K562 (cell line): ENCODE data around the gene MYOG. TPM values are rescaled to one million over a fixed set of nuclear protein-coding genes. Genes with fewer than 3 reads are reported as not detected.

Experiments used
- ATAC-seq: fragments of 200-7000 bp; cut with Tn5 transposase; 3 replicates; pipeline ENCODE4 v1.9.1; 2020; ENCODE audit warnings: moderate library complexity
- BruUV-seq: library from RNA; stranded (reverse); fragments of 400-500 nt; replicated peaks from 2 replicates; lab custom pipeline; 2021; lab: Mats Ljungman, UMichigan
- CTCF ChIA-PET: fragments of 300-600 bp; formaldehyde crosslinking; extraction: SDS; loops from one replicate; lab custom pipeline; 2021; ENCODE audit warnings: low intra/inter-chr PET ratio; lab: Yijun Ruan, JAX
- POLR2A ChIA-PET: fragments of 300-600, 350-650 bp; sonication (Branson Sonifier 250); formaldehyde crosslinking; extraction: SDS; loops from one replicate; lab custom pipeline; 2021; ENCODE audit warnings: antibody characterized with exemption, inconsistent platforms; lab: Yijun Ruan, JAX
- DNase-seq, 4 experiments: peaks; one replicate each; pipeline versions ENCODE4 v3.0.0 to v3.0.0-alpha.2; 2011 to 2018; ENCODE audit warnings: low spot score in 3 of 4, mixed read lengths in 3 of 4; ENCODE audit errors: extremely low read depth in 1 of 4
- FAIRE-seq: peaks from 2 replicates; lab custom pipeline; 2011; peaks lifted over from hg19 to GRCh38; lab: Jason Lieb, UNC
- H2AFZ ChIP-seq: 2 replicates; pipeline ENCODE4 v1.6.0; 2011; ENCODE audit warnings: low read depth, low read length, control low read depth, inconsistent platforms
- H3K27ac ChIP-seq: fragments of 200-600 bp; 3 replicates; pipeline ENCODE4 v1.8.0; 2011; ENCODE audit warnings: low read depth, mild to moderate bottlenecking, control low read depth, inconsistent platforms, low read length, moderate library complexity, mixed read lengths; ENCODE audit errors: extremely low read depth
- H3K27me3 ChIP-seq, 2 experiments: fragments of 300-600 bp in 1 of 2; 2 replicates in 1 of 2; 3 replicates in 1 of 2; pipeline versions ENCODE4 v1.6.0 to v1.8.0; 2011; ENCODE audit warnings: inconsistent platforms in 2 of 2, low read length in 2 of 2, mild to moderate bottlenecking in 1 of 2, mixed read lengths in 1 of 2, moderate library complexity in 1 of 2; ENCODE audit not compliant: control insufficient read depth in 2 of 2, insufficient read depth in 2 of 2
- H3K36me3 ChIP-seq: fragments of 300-600 bp; 3 replicates; pipeline ENCODE4 v1.8.0; 2011; ENCODE audit warnings: mild to moderate bottlenecking, low read length, inconsistent platforms; ENCODE audit not compliant: control insufficient read depth, insufficient read depth
- H3K4me1 ChIP-seq, 2 experiments: fragments of 200-600 bp in 1 of 2; replicated peaks in 1 of 2; 2 replicates in 1 of 2; 3 replicates in 1 of 2; pipeline versions ENCODE4 v1.5.1 to v1.8.0; 2011; ENCODE audit warnings: inconsistent platforms in 2 of 2, low read length in 2 of 2, mild to moderate bottlenecking in 1 of 2, mixed read lengths in 1 of 2, moderate library complexity in 1 of 2; ENCODE audit not compliant: control insufficient read depth in 2 of 2, insufficient read depth in 2 of 2
- H3K4me2 ChIP-seq: 2 replicates; pipeline ENCODE4 v1.6.1; 2011; ENCODE audit warnings: low read length, control low read depth, inconsistent platforms, mixed read lengths; ENCODE audit not compliant: insufficient read depth
- H3K4me3 ChIP-seq: fragments of 200-600 bp; sonication (generic), shearing (Covaris generic); 2 replicates; pipeline ENCODE4 v1.5.1; 2016; ENCODE audit warnings: control low read depth, inconsistent platforms
- H3K79me2 ChIP-seq: fragments of 200-600 bp; 3 replicates; pipeline ENCODE4 v1.8.0; 2011; ENCODE audit warnings: low read length, inconsistent platforms; ENCODE audit not compliant: control insufficient read depth, insufficient read depth
- H3K9ac ChIP-seq, 2 experiments: 2 replicates each; pipeline versions ENCODE4 v1.6.0 to v1.6.1; 2011; ENCODE audit warnings: low read depth in 2 of 2, low read length in 2 of 2, control low read depth in 1 of 2, inconsistent platforms in 1 of 2, mild to moderate bottlenecking in 1 of 2, mixed read lengths in 1 of 2; ENCODE audit not compliant: insufficient read depth in 1 of 2
- H3K9me1 ChIP-seq: one replicate; pipeline ENCODE4 v1.6.0; 2011; ENCODE audit warnings: inconsistent platforms, mild to moderate bottlenecking, low read length, moderate library complexity; ENCODE audit not compliant: control insufficient read depth, insufficient read depth
- H3K9me3 ChIP-seq: replicated peaks from 2 replicates; pipeline ENCODE4 v1.5.1; 2011; ENCODE audit warnings: low read depth, low read length, inconsistent platforms; ENCODE audit not compliant: control insufficient read depth, insufficient read depth
- H4K20me1 ChIP-seq: replicated peaks from 2 replicates; pipeline ENCODE4 v1.6.1; 2011; ENCODE audit warnings: low read length, inconsistent platforms, mixed read lengths; ENCODE audit not compliant: control insufficient read depth, insufficient read depth
- CEBPB ChIP-seq: fragments of 450-650 bp; IDR thresholded peaks from 2 replicates; pipeline ENCODE4 v1.6.1; 2016; ENCODE audit warnings: missing genetic modification characterization, missing compliant biosample characterization
- ELF4 ChIP-seq: fragments of 450-650 bp; formaldehyde crosslinking; IDR thresholded peaks from 2 replicates; pipeline ENCODE4 v1.4.0; 2022; ENCODE audit warnings: missing genetic modification characterization
- GTF2A2 ChIP-seq: IDR thresholded peaks from 2 replicates; pipeline ENCODE4 v1.6.1; 2016; ENCODE audit warnings: mild to moderate bottlenecking, missing genetic modification characterization, missing compliant biosample characterization
- HMG20B ChIP-seq: fragments of 250-450 bp; sonication (Bioruptor Pico); IDR thresholded peaks from 2 replicates; pipeline ENCODE4 v1.5.0; 2021; ENCODE audit warnings: mild to moderate bottlenecking
- ILK ChIP-seq: fragments of 450-650 bp; IDR thresholded peaks from 2 replicates; pipeline ENCODE4 v1.6.1; 2016; ENCODE audit warnings: missing genetic modification characterization, low read depth, mild to moderate bottlenecking, missing compliant biosample characterization, moderate library complexity, borderline replicate concordance
- NELFE ChIP-seq: IDR thresholded peaks from 2 replicates; pipeline ENCODE4 v1.6.1; 2011; ENCODE audit warnings: mild to moderate bottlenecking; ENCODE audit not compliant: insufficient read depth, insufficient read length
- TAF1 ChIP-seq: IDR thresholded peaks from 2 replicates; pipeline ENCODE4 v1.6.1; 2011; ENCODE audit warnings: mild to moderate bottlenecking, low read length, moderate library complexity; ENCODE audit not compliant: insufficient read depth, control insufficient read depth, severe bottlenecking; ENCODE audit errors: extremely low read depth
- UBTF ChIP-seq, 2 experiments: IDR thresholded peaks; 2 replicates each; pipeline ENCODE4 v1.6.1; 2012; ENCODE audit warnings: improper control_type of control experiment in 2 of 2, low read depth in 2 of 2, low read length in 2 of 2, borderline replicate concordance in 1 of 2
- ZFP91 ChIP-seq: sonication (generic); formaldehyde crosslinking; IDR thresholded peaks from 2 replicates; pipeline ENCODE4 v1.8.0; 2022; ENCODE audit warnings: mild to moderate bottlenecking, missing genetic modification reagents
- ZNF79 ChIP-seq: fragments of 250-450 bp; sonication (Bioruptor Pico); IDR thresholded peaks from 2 replicates; pipeline ENCODE4 v1.4.0; 2020; ENCODE audit warnings: low read depth, mild to moderate bottlenecking, moderate library complexity
- WGBS: fragments of 100-300 bp; shearing (Covaris generic); methylation state at CpG from one replicate; pipeline ENCODE4 v1.1.6; 2016; ENCODE audit warnings: low coverage, mixed read lengths; ENCODE audit not compliant: insufficient coverage; ENCODE audit errors: missing lambda C conversion rate; 5-methylcytosine and 5-hydroxymethylcytosine counted together
- in situ Hi-C: fragments of 300-500 bp; cut with MboI; formaldehyde crosslinking; loops from 4 replicates; pipeline ENCODE4 v1.15.0; 2018; ENCODE audit warnings: inconsistent platforms, mixed read lengths
- intact Hi-C: fragments of 100-400 bp; cut with micrococcal nuclease; formaldehyde crosslinking; loops from 2 replicates; pipeline ENCODE4 v1.14.2; 2022
- polyA plus RNA-seq, 8 experiments: library from polyadenylated mRNA; depleted of rRNA in 4 of 8; stranded (reverse) in 5 of 8; unstranded in 3 of 8; fragments of >200 nt; fragmentation: Nextera tagmentation in 2 of 8; fragmentation: Illumina TruSeq in 1 of 8; extraction: Ambion mirVana in 2 of 8; extraction: Trizol in 1 of 8; gene quantifications; 2 replicates each; pipeline versions ENCODE4 v1.2.1 to v1.2.3, GENCODE V29; 2011 to 2014; ENCODE audit warnings: inconsistent platforms in 1 of 8, missing spikeins in 1 of 8
- total RNA-seq, 7 experiments: library from RNA; depleted of rRNA in 6 of 7; stranded (reverse); fragments of >200 nt in 6 of 7; fragmentation: Illumina TruSeq in 2 of 7; extraction: Trizol in 2 of 7; gene quantifications; 2 replicates each; pipeline versions ENCODE4 v1.2.1 to v1.2.3, GENCODE V29; 2011 to 2021; ENCODE audit warnings: low replicate concordance in 1 of 7
- TF ChIP-seq, protein P1 (sequence below): sonication (generic); formaldehyde crosslinking; IDR thresholded peaks from 2 replicates; pipeline ENCODE4 v1.8.0; 2023; ENCODE audit warnings: mild to moderate bottlenecking, missing genetic modification reagents

Gene MYOG
- total and polyA plus RNA-seq, 9 of the 15 experiments (the other 6 are each of a cell fraction or from before 2014, with no cell fraction given), result not detected

GRCh38 chr1:203127666-203128430, 42.0 kb upstream of the MYOG start, which contains the start of gene ADORA1:
ADORA1 (plus strand) TSS chr1:203127726; CDS start chr1:203128842, 1,116 bp downstream.
- Histone ChIP-seq H3K27ac (no peak within 1 kb of the TSS), H3K36me3 (no peaks in the 10 kb centered on the region), H3K4me2 (no peak within 1 kb of the TSS), H3K4me1 (peaks cover 0 to 16% of the 10 kb centered on the region in 2 experiments; a peak in 2 of 5 replicates), H3K4me3 (no peak within 1 kb of the TSS), H3K9ac (no peak within 1 kb of the TSS), H2AFZ (no peak within 1 kb of the TSS), H3K27me3 (peaks cover 5 to 68% of the 10 kb centered on the region in 2 experiments; a peak in 4 of 5 replicates), H3K9me3 (no peaks in the 10 kb centered on the region), H4K20me1 (peaks cover 24% of the 10 kb centered on the region), H3K79me2 (no peaks in the 10 kb centered on the region), H3K9me1 (no peaks in the 10 kb centered on the region)
- CTCF ChIA-PET, result no interaction called here
- DNase-seq (peak in 1 of 4 experiments; percentile 32), ATAC-seq (peak; percentile 74), FAIRE-seq (no peak)
- no TSS peak for BruUV-seq
- TF ChIP-seq, protein P1, sequence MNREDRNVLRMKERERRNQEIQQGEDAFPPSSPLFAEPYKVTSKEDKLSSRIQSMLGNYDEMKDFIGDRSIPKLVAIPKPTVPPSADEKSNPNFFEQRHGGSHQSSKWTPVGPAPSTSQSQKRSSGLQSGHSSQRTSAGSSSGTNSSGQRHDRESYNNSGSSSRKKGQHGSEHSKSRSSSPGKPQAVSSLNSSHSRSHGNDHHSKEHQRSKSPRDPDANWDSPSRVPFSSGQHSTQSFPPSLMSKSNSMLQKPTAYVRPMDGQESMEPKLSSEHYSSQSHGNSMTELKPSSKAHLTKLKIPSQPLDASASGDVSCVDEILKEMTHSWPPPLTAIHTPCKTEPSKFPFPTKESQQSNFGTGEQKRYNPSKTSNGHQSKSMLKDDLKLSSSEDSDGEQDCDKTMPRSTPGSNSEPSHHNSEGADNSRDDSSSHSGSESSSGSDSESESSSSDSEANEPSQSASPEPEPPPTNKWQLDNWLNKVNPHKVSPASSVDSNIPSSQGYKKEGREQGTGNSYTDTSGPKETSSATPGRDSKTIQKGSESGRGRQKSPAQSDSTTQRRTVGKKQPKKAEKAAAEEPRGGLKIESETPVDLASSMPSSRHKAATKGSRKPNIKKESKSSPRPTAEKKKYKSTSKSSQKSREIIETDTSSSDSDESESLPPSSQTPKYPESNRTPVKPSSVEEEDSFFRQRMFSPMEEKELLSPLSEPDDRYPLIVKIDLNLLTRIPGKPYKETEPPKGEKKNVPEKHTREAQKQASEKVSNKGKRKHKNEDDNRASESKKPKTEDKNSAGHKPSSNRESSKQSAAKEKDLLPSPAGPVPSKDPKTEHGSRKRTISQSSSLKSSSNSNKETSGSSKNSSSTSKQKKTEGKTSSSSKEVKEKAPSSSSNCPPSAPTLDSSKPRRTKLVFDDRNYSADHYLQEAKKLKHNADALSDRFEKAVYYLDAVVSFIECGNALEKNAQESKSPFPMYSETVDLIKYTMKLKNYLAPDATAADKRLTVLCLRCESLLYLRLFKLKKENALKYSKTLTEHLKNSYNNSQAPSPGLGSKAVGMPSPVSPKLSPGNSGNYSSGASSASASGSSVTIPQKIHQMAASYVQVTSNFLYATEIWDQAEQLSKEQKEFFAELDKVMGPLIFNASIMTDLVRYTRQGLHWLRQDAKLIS (CRISPR knock-in tag), result no peak
- TF ChIP-seq ILK, result no peak
- no peak for TF ChIP-seq CEBPB (tag)
- no peak for TF ChIP-seq ELF4 (CRISPR knock-in tag)
- no peak for TF ChIP-seq TAF1
- peak; percentile 70 for TF ChIP-seq ZFP91 (CRISPR knock-in tag)
- TF ChIP-seq UBTF (IDR thresholded peaks at IDR 0.05; ENCODE audit: borderline replicate concordance in 1 of 2, low read depth in 2 of 2, low read length in 2 of 2), result 0 out of 4 replicates have a peak, but pooled peaks of 1 of the 2 experiments have one; percentile 44
- TF ChIP-seq NELFE, result no peak
- no peak for TF ChIP-seq GTF2A2 (tag)
- no peak for TF ChIP-seq ZNF79
- no peak for TF ChIP-seq HMG20B (CRISPR knock-in tag)
- intact Hi-C loops, result no loop called here
- in situ Hi-C loops, result no loop called here
- POLR2A ChIA-PET, result interaction anchor here (0.6 to 1.5 kb wide), 4 partner anchors 9 to 82 kb away, joined by 3 to 4 read pairs (median 3); no protein-coding TSS in a partner anchor
- WGBS, result under 1% methylated on average over 42 of the region's 51 CpGs
